NCI-H524 treated with DMSO at 0.1 percent for 48 hours (cell line): ENCODE results near the gene GPER1.

Experiments
- DNase-seq: peaks from one replicate; lab custom pipeline; 2025; lab: John Stamatoyannopoulos, UW

GPER1 gene

DNA sequence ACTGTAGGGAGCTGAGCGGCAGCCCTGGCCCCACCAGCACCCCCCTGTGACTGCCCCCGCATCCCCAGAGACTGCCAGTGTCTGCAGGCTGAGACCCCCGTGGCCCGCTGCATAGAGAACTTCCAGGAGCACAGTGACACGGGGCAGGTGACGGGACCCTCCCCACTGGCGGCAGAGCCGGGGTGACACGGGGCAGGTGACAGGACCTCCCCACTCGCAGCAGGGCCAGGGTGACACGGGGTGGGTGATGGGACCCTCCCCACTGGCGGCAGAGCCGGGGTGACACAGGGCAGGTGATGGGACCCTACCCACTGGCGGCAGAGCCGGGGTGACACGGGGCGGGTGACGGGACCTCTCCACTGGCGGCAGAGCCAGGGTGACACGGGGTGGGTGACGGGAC lies 2.3 kb downstream of the GPER1 start:
- DNase-seq, result no peak

DNA sequence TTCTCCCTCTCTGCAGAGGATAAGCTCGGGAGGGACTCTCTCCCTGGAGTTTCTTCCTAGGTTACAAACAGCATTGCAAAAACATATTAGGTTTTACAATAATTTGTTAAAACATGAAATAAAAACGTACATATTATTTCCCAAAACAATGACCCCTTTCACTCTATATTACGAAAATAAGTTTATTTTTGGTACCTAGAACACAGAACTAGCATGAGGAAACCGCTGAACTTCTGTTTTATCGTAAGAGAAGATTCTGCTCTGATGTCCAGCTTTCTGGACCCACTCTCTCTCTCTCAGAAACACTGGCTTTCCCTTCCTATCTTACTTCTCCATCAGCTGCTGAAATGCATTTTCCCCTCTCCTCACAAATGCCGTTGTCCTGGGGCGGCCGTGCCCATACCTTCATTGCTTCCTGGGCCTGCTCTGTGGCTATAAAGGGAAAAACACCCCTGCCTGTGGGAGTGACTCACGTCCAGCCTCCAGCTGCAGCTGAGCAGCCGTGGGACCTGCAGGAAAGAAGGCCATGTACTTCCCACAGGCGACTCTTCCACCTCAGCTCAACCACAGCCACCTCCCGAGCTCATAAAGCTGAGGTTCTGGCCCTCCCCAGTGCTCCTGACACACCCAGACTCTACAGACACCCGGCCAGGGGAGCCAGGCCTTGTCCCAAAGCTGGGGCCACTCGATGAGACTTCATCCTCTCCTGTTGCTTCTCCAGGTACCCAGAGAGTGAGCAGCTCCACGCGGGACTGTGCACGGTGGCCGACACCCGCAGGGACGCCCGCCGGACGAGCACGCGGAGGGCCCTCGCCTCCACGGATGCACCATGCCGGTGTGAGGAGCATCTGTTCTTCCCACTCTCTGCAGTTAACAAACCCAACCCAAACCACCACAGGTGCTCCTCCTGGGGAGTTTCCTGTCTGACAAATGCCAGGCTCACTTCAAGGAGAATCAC lies 3.1 kb downstream of the GPER1 start:
- DNase-seq, result no peak

DNA sequence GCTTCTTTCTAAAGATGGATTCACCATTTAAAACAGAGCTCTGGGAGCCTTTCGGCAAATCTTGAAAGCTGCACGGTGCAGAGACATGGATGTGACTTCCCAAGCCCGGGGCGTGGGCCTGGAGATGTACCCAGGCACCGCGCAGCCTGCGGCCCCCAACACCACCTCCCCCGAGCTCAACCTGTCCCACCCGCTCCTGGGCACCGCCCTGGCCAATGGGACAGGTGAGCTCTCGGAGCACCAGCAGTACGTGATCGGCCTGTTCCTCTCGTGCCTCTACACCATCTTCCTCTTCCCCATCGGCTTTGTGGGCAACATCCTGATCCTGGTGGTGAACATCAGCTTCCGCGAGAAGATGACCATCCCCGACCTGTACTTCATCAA lies 3.7 kb downstream of the GPER1 start:
- DNase-seq, result no peak

DNA sequence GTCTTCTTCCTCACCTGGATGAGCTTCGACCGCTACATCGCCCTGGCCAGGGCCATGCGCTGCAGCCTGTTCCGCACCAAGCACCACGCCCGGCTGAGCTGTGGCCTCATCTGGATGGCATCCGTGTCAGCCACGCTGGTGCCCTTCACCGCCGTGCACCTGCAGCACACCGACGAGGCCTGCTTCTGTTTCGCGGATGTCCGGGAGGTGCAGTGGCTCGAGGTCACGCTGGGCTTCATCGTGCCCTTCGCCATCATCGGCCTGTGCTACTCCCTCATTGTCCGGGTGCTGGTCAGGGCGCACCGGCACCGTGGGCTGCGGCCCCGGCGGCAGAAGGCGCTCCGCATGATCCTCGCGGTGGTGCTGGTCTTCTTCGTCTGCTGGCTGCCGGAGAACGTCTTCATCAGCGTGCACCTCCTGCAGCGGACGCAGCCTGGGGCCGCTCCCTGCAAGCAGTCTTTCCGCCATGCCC lies 4.3 kb downstream of the GPER1 start:
- no peak for DNase-seq

DNA sequence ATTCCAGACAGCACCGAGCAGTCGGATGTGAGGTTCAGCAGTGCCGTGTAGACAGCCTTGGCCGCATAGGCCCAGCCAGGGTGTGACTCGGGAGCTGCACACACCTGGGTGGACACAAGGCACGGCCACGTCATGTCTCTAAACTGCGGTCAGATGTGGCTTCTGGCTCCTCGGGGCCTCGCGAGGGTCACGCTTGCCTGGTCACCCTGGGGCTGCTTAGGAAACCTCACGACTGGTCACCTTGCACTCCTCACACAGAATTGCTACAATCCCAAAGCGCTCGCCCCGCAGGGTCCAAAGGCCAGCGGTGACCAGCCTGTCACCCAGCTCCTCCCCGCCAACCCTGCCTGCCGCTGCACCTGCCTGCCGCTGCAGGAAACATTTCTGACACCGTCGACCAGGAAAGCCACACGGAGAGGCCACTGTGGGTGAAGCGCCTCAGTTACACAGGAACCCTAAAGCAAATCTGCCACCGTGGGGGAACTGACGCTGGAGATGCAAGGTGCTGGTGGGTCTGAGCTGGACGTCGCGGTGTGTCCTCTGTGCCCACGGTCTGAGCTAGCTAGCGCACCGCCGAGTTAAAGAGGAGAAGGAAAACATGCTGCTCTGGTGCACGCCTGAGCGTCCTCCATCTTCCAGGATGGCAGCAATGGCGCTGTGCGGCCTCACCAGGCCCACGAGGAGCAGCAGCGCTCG lies 5.0 kb downstream of the GPER1 start:
- DNase-seq, result no peak

DNA sequence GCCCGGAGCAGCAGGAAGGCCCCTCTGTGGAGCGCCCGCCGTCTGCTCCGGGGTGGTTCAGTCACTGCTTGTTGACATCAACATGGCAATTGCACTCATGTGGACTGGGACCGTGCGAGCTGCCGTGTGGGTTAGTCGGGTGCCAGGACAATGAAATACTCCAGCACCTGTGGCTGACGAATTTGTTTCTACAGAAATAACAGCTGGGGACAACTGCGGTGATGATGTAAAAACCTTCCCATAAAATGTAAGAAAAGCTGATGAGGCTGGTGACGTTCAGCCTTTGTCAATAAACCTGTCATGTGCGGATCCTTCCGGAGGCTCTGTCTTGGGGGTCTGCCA lies 5.6 kb downstream of the GPER1 start:
- DNase-seq, result no peak

DNA sequence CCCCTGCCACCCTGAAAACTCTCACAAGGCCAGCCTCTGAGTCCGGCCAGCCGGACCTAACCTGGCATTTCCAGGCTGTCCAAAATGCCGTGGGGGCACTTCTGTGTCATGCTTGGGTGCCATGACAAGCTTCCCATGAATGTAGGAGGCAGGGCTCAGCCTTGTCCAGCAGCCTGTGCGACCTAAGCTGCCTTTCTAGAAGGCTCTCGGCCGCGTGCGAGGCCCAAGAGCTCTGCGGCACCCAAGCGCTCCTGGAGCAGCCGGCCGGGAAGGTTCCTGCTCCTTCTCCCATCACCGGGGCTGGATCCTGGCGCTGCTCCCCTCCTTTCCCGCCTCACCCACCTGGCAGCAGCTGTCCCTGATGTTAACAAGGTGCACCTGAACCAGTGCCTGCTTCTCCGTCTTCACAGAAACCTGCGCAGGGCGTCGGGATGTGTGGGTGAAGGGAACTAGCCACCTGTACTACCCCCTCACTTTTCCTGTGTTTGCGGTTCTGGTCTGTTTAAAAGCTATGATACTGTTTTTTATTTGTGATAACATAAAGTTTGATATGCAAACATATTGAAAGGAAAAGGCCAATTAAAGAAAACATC lies 6.1 kb downstream of the GPER1 start:
- DNase-seq, result no peak

DNA sequence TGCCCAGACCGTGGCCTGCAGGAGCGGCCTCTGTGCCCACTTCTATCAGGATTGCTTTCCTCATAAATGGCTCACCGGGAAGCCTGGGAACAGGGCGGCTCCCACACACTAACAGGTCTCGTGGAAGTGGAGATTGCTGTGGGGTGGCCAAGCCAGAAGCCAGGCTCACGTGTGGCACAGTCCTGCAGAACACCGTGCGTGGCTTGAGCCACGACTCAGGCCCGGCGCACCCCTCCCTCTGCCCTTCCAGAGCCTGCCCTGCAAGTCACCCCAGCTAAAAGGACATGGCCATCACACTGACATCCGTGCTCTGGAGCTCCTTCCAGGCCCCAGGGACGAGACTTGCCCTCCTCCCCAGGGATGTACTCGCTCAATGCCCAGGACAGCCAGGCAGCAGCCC lies 7.0 kb downstream of the GPER1 start:
- DNase-seq, result no peak

DNA sequence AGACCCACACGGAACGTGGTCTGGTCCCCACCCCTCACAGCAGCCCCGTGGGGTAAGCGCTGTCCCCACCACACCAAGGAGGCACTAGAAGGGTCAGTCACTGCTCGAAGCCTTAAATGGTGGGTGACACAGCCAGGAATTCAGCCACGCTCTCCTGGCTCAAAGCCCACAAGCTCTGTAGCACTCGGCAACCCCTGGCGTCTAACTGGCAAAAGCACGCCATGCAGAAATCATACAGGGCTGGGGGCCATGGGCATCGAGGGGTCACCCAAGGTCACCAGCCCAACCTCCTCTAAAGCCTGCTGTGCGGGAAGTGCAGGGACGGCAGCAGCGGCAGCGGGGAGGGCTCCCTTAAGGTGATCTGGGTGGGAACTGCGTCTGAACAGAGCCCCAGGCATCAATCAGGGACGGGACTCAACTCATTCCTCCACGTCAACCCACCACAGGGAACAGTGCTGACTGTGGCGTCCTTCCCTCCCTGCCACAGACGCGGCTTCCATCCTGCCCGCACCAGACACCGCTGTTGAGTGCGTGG lies 7.8 kb downstream of the GPER1 start:
- no peak for DNase-seq

DNA sequence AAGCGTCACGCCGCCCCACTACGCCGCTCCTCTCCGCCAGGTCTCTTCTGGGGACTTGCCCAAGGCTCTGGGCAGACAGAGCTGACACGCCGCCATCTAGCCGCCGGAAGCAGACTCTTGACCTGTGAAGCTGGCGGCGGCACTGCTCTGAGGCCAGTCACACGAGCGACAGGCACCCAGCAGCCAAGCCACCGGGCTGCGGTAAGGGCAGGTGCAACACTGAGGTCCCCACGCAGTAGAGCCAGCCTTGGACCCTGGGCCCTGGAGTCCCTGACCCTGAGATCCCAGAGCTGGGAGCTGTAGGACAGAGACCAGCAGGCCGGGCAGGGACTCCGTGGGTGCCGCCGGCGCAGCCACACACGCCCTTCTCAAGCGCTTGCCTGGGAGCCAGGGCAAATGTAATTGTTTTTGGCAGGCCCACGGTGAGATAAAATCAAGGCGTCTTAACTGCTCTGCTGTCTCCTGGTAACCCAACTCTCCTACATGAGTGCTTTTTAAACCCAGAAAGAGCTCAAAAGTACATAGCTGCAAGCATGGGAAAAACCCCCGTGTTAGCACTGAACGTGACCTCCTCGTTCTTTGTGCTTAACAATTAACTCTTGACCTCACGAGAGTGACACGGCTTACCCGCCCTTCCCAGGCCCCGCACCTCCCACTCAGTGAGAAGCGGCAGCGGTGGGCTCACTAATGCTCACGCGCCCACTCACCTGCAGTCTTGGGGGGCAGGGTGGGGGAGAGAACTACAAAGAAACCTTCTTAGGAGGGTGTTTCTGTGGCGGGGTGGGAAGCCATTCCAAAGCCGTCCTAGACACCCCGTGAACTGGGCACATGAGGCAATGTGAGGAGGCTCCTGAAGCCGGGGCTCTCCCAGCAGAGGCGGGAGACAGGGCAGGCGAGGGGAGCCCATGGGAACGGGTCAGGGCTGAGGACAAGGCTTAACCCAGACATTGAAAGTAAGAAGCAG lies 8.5 kb downstream of the GPER1 start:
- DNase-seq, result no peak

DNA sequence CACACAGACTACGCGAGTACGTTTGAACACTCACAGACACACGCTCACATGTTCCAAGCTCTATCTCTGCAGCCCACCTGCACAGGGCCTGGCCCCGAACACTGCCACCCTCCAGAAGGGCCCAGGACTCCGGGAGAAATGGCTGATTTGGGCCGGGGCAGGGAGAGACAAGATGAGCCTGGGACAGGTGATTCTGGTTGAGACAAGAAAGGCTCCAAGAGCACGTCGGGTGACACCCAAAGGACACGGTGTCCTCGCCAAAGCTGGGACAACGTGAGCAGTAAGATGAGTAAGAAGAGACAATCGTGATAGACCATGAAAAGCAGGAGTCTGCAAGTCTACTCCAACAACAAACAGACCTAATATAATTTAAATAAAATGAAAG lies 9.2 kb downstream of the GPER1 start:
- no peak for DNase-seq

DNA sequence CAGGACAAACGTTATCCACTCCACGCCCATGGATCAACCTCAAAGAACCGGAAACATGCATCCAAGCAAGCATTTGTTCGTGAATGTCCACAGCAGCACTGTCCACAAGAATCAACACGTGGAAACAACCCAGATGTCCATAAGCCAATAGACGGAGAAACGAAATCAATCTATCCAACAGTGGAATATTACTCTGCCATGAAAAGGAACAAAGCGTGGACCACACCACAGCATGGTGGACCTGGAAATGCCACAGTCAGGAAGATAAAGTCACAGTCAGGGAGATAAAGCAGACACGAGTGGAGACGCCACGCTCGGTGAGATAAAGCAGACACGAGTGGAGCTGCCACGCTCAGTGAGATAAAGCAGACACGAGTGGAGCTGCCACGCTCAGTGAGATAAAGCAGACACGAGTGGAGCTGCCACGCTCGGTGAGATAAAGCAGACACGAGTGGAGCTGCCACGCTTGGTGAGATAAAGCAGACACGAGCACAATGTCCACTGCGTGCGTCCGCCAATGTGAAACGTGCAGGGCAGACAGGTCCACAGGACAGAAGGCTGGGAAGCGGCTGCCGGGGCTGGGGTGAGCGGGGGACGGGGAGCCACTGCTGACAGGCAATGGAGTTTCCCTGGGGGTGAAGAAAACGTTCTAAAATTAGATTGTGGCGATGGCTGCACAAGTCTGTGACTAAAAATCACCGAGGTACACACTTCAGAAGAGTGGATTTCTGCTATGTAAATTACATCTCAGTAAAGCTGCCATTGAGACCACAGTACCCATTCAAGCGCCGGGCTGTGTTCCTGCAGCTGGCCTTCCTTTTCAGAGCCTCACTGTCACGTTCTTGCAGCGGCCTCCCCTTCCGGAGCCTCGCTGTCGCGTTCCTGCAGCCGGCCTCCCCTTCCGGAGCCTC lies 10.6 kb downstream of the GPER1 start:
- DNase-seq, result no peak

DNA sequence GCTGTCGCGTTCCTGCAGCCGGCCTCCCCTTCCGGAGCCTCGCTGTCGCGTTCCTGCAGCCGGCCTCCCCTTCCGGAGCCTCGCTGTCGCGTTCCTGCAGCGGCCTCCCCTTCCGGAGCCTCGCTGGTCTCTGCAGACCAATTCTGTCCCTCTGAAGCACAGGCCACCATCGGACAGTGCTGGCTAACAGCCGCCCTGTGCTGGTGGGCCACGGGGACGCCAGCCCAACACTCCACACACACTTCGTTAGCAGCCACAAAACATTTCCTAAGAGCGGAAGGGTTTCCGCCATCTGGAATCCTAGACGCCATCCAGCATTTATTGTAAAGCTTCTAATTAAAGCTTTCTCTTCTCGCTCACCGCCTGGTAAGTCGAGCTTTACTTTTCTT lies 11.2 kb downstream of the GPER1 start:
- no peak for DNase-seq

DNA sequence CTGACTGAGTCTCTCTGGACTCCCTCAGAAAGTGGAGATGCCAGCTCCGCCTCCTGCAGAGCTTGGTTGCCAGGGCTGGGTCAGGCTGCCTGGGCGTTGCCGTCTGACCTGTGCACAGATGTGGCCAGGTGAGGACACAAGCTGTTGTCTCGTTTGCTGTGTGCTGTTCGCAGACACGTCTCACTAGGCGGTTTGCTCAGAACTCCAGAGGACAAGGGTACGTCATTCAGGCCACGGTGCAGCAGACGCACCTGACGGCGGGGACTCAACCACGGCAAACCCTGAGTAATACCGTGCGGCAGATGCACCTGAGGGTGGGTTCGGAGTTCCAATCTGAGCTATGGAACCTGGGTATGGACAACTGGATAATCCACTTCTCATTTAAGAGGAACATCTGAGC lies 11.7 kb downstream of the GPER1 start:
- no peak for DNase-seq

DNA sequence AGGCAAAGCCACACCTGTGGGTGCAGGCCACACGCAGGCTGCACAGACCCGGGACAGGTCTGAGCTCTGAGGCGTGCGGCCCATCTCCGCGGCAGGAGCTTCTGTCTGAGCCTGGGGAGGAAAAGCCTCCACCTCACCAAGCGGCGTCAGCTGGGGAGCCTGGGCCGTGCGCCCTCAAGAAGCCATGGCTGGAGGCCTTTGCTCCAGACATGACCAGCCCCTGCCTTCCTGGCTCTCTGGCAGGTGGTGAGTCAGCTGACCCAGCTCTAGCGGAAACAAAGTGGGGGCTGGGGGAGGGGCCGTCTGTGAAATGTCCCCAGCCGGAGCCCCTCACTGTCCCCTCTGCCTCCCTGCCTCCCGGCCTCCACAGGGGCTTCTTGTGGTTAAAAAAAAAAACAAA lies 12.5 kb downstream of the GPER1 start:
- no peak for DNase-seq

DNA sequence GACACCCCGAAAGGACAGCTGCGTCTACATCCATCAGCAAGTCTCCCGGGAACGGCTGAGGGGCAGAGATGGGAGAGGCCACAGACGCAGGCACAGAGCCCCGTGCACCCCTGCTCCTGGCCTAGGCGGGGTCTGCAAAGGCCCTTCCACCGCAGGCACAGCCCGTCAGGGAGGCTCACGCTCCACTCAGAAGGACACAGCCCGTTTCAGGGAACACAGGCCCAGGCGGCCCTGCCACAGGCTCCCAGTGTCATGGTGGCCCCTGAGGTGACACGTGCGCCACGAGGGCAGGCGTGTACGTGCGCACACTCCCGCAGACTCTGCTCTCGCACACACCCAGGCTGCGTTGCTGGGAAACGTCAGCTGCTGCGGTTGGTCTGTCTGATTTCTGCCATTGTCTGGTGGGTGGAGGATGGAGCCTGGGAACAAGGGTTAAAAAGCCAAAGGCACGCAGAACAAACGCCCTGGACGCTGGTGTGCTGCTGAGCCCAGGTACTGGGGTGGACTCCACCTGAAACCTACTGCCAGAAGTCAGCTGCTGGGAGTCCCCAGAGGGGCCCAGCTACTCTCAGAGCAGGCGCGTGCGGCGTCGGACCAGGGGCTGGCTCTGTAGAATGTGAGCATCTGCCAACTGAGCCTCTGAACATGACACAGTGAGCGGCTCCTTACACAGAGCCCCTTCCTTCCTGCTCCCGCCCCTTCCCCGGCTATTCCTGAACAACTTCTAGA lies 13.1 kb downstream of the GPER1 start:
- DNase-seq, result no peak

DNA sequence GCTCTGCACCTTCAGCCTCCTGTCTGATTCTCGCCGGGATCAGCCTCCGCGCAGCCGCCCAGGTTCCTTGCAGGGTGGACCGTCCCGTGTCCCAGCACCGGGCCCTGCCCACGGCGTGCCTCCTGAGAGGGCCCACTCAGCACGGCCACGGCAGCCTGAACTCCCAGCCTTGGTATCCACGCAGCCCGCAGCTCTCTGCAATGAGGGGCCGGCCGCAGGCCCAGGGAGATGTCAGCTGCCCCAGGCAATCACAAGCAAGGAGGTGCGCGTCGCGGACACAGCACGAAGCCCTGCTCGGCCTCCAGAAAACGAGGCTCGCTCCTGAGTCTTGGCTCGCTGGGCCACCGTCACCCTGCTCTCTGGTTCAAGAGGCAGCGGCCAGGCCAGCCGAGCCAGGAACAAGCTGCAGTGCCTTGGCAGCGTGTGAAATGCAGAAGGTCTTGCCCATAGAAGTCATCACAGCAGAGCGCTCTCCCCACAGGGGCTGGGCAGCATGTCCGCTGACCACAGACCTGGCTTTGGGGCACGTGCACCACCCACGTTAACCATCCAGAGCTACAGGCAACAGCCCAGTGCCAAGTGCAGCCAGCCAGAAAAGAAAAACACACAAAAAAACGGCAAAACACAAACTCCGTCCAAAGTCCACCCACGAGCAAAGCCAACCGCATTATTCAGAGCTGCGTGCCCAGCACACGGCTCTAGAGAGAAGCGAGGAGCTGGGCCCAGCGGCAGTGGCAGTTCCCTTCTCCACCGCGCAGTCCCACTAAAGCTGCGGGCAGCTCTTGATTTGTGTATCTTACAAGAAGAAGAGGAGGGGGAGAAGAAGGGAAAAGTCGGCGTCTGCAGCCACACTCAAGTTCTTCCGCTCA lies 13.9 kb downstream of the GPER1 start:
- DNase-seq, result no peak

DNA sequence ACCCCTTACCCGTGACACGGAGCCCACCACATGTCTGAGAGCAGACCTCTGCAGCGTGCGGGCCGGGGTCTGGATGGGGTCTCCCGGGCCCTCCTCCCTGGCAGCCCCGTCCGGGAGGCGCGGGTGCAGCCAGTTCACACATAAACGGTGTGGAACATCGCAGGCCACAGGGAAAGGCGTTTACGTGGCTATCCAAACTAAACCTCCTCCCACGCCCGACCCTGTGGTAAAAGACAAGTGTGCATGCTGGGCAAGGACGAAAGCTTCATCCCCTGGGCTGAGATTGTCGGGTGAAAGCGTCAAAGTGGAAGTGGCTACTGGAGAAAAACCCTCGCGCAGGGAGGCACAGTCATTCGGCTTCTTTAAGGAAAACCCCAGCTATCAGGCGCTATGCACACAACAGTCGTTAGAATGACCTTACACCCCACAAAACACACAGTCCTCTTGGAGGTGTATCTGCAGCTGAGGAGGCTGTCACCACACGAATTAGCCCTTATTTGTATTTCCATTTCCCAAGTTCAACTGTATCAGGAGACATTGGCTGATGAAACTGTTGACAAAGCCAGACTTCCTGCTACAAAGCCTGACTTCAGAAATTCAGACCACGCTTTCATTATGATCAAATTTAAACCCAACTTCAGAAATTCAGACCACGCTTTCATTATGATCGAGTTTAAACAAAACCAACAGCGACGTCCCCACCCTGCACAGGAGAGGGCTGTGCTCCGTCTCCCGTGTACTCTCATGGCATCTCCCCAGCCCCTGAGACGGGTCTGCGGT lies 15.3 kb downstream of the GPER1 start:
- no peak for DNase-seq
